ENCODE results near the gene TRIP11. TPM values are rescaled to one million over a fixed set of nuclear protein-coding genes. Genes with fewer than 3 reads are reported as not detected.

The TRIP11 gene
- total RNA-seq, 1 donor from 2014 or later, result 28.4 TPM

DNA sequence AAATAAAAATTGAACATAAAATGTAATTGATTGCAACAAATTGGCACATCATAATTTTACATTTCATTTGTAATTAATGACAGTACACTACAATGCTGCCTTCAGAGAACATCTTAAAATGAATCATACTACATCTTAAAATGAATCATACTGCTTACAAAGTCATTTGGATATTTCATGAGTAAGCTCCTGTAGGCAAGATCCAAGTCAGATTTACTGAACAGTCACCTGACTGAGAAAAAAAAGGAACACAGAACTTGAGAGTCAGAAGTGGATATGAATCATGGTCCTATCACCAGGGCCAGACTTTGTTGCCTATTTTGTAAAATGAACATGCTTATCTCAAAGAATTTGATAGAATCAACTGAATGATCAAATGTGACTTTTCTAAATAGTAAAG, 59.7 kb downstream of the TRIP11 start:
- Mint-ChIP-seq H3K36me3 (peaks cover 30% of the 10 kb centered on the region), H3K4me1 (no peaks in the 10 kb centered on the region), H3K27ac (no peak overlapping the region), H3K27me3 (ENCODE audit: insufficient read depth, low read depth) (no peaks in the 10 kb centered on the region), H3K4me3 (no peak overlapping the region), H3K9me3 (peaks cover 2% of the 10 kb centered on the region)
- Histone ChIP-seq H3F3A (ENCODE audit: low read depth) (no peaks in the 10 kb centered on the region), H3K4me2 (no peak overlapping the region), H4K20me1 (ENCODE audit: low read depth) (peaks cover 6% of the 10 kb centered on the region), H3K27me3 (no peaks in the 10 kb centered on the region), H3K4me1 (no peaks in the 10 kb centered on the region), H2AFZ (replicated peaks) (no peak overlapping the region), H3K9ac (no peak overlapping the region), H3K36me3 (peaks cover 15% of the 10 kb centered on the region), H3K9me3 (ENCODE audit: low read depth) (no peaks in the 10 kb centered on the region), H3K27ac (no peak overlapping the region), H3K79me2 (ENCODE audit: low read depth) (no peaks in the 10 kb centered on the region), H3K4me3 (no peak overlapping the region)
- no peak for DNase-seq (ENCODE audit: low spot score)
- TF ChIP-seq, protein P1, sequence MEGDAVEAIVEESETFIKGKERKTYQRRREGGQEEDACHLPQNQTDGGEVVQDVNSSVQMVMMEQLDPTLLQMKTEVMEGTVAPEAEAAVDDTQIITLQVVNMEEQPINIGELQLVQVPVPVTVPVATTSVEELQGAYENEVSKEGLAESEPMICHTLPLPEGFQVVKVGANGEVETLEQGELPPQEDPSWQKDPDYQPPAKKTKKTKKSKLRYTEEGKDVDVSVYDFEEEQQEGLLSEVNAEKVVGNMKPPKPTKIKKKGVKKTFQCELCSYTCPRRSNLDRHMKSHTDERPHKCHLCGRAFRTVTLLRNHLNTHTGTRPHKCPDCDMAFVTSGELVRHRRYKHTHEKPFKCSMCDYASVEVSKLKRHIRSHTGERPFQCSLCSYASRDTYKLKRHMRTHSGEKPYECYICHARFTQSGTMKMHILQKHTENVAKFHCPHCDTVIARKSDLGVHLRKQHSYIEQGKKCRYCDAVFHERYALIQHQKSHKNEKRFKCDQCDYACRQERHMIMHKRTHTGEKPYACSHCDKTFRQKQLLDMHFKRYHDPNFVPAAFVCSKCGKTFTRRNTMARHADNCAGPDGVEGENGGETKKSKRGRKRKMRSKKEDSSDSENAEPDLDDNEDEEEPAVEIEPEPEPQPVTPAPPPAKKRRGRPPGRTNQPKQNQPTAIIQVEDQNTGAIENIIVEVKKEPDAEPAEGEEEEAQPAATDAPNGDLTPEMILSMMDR (IDR thresholded peaks at IDR 0.05), result no peak
- TF ChIP-seq EZH2 (IDR thresholded peaks at IDR 0.05), result no peak
- no peak for TF ChIP-seq EZH2phosphoT487 (IDR thresholded peaks at IDR 0.05)

DNA sequence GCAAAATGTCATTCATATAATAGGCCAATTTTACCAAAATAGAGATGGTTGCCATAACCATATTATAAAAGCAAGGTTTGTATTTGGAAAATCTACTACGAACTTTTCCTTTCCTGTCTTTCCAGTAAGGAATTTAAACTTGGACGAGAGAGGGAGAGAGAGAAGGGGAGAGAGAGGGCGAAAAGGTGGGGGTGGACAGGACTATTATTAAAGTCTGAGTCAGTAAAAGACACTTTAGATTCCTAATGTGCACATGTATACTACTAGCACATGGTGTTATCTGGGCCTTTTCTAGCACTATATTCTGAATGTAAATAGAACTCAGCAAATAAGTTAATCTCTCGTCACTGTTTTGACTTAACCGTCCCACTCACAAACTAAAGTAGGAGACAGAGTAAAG, 62.0 kb downstream of the TRIP11 start:
- no peak for DNase-seq (ENCODE audit: low spot score)
- Mint-ChIP-seq H3K36me3 (peaks cover 25% of the 10 kb centered on the region), H3K4me1 (no peaks in the 10 kb centered on the region), H3K9me3 (peaks cover 2% of the 10 kb centered on the region), H3K4me3 (no peak overlapping the region), H3K27ac (no peak overlapping the region), H3K27me3 (ENCODE audit: insufficient read depth, low read depth) (no peaks in the 10 kb centered on the region)
- H3K79me2 ChIP-seq (ENCODE audit: low read depth), result no peaks in the 10 kb centered on the region
- H4K20me1 ChIP-seq (ENCODE audit: low read depth), result peaks cover 6% of the 10 kb centered on the region
- H3F3A ChIP-seq (ENCODE audit: low read depth), result no peaks in the 10 kb centered on the region
- H3K9ac ChIP-seq, result no peak overlapping the region
- TF ChIP-seq, protein P1 (IDR thresholded peaks at IDR 0.05), result no peak
- TF ChIP-seq EZH2phosphoT487 (IDR thresholded peaks at IDR 0.05) (no peak), EZH2 (IDR thresholded peaks at IDR 0.05) (no peak)
- H3K4me1 ChIP-seq, result no peaks in the 10 kb centered on the region
- peaks cover 15% of the 10 kb centered on the region for H3K36me3 ChIP-seq
- no peak overlapping the region for H3K27ac ChIP-seq
- no peak overlapping the region for H3K4me3 ChIP-seq
- H2AFZ ChIP-seq (replicated peaks), result no peak overlapping the region
- H3K27me3 ChIP-seq, result no peaks in the 10 kb centered on the region
- H3K4me2 ChIP-seq, result no peak overlapping the region
- H3K9me3 ChIP-seq (ENCODE audit: low read depth), result no peaks in the 10 kb centered on the region

DNA sequence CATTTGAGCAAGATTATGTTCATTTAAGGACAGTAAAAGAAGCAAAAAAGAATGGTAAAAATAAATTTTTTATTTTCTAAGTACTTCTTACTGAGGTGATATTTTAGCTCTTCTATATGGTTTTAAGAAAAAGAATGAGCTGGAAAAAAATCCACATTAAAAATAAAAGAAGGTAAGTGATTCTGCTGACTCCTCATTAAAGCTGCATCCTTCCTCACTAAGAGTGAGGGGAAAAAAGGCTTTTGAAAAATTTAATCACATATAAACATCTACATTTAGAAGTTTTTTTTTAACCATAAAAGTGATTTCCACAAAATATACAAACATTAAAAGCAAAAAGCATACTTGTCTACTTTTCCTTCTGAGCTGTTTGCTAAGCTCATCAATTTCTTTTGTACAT, 64.1 kb downstream of the TRIP11 start:
- Histone ChIP-seq H3F3A (ENCODE audit: low read depth) (no peaks in the 10 kb centered on the region), H3K79me2 (ENCODE audit: low read depth) (no peaks in the 10 kb centered on the region), H3K4me1 (no peaks in the 10 kb centered on the region), H3K27me3 (no peaks in the 10 kb centered on the region), H3K9me3 (ENCODE audit: low read depth) (no peaks in the 10 kb centered on the region), H2AFZ (replicated peaks) (no peak overlapping the region), H4K20me1 (ENCODE audit: low read depth) (no peaks in the 10 kb centered on the region), H3K36me3 (peaks cover 25% of the 10 kb centered on the region), H3K9ac (no peak overlapping the region), H3K27ac (no peak overlapping the region), H3K4me2 (no peak overlapping the region), H3K4me3 (no peak overlapping the region)
- Mint-ChIP-seq H3K27ac (no peak overlapping the region), H3K4me3 (no peak overlapping the region), H3K4me1 (no peaks in the 10 kb centered on the region), H3K9me3 (peaks cover 2% of the 10 kb centered on the region), H3K36me3 (peaks cover 23% of the 10 kb centered on the region), H3K27me3 (ENCODE audit: insufficient read depth, low read depth) (no peaks in the 10 kb centered on the region)
- DNase-seq (ENCODE audit: low spot score), result no peak
- TF ChIP-seq, protein P1 (IDR thresholded peaks at IDR 0.05), result no peak
- TF ChIP-seq EZH2 (IDR thresholded peaks at IDR 0.05) (no peak), EZH2phosphoT487 (IDR thresholded peaks at IDR 0.05) (no peak)
